Choroid plexus epithelial cell (primary cell): ENCODE measurements around the gene CPLX1.
"Not testable (repeated sequence)": the region's sequence is repeated elsewhere in the genome, so short reads cannot be mapped to it uniquely, and the experiment has no call there.

Experiments
- DNase-seq: peaks from one replicate; pipeline ENCODE4 v3.0.0-alpha.2; 2010; ENCODE audit warnings: low read depth
- H3K4me3 ChIP-seq: 2 replicates; pipeline ENCODE4 v1.5.1; 2011; ENCODE audit warnings: low read depth, mild to moderate bottlenecking, control low read depth, low read length, moderate library complexity
- TF ChIP-seq, protein P1 (sequence below): conservative IDR thresholded peaks from 2 replicates; pipeline ENCODE4 v1.5.1; 2011; ENCODE audit warnings: low read depth, mild to moderate bottlenecking, control low read depth, inconsistent platforms, low read length, moderate library complexity

Gene CPLX1

DNA sequence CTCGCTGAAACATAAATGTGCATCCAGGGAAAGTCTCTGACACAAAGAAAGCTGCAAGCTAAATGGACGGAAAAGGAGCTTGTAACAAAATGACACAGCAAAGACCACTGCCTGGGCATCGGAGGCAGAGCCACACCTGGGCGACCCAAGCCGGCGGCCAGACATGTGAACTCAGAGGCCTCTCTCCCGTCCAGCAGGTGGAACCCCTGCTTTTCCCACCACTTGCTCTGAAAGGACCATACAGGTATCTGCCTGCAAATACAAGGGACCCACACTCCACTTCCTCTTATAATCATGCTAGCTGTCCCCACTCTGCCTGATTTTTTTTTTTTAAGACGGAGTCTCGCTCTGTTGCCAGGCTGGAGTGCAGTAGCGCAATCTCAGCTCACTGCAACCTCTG is 12.0 kb downstream of the CPLX1 start:
- DNase-seq, result no peak
- H3K4me3 ChIP-seq, result no peak overlapping the region
- TF ChIP-seq, protein P1, sequence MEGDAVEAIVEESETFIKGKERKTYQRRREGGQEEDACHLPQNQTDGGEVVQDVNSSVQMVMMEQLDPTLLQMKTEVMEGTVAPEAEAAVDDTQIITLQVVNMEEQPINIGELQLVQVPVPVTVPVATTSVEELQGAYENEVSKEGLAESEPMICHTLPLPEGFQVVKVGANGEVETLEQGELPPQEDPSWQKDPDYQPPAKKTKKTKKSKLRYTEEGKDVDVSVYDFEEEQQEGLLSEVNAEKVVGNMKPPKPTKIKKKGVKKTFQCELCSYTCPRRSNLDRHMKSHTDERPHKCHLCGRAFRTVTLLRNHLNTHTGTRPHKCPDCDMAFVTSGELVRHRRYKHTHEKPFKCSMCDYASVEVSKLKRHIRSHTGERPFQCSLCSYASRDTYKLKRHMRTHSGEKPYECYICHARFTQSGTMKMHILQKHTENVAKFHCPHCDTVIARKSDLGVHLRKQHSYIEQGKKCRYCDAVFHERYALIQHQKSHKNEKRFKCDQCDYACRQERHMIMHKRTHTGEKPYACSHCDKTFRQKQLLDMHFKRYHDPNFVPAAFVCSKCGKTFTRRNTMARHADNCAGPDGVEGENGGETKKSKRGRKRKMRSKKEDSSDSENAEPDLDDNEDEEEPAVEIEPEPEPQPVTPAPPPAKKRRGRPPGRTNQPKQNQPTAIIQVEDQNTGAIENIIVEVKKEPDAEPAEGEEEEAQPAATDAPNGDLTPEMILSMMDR, result no peak

DNA sequence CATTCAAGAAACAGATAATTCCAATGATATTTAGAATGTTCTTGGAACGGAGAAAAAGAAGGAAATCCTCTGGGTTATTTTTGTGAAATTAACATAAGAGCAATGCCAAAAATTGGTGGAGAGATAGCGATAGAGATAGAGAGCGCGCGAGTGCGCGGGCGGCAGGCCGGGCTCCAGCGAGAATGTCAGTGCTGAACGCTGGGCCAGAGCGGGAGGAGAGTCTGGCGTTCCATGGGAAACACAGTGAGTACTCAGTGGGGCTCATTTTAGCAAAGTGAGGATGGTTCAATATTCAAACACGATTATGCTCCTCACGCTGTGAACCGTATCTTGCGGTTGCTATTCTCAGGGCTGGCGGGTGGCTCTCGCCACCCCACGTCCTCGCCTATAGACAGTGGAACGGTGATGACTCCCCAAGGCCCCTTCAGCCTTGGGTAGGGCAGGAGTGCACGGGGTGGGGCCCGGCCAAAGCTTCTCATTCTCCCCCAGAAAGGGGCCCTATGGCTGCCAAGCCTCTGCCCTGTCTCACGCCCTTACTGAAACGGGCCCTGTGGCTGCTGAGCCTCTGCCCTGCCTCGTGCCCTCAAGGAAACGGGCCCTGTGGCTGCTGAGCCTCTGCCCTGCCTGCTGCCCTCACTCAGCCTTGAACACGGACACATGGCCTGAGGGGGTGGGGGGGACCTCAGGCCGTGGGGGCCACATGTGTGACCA is 16.9 kb downstream of the CPLX1 start:
- TF ChIP-seq, protein P1, result no peak
- no peak for DNase-seq
- no peak overlapping the region for H3K4me3 ChIP-seq

DNA sequence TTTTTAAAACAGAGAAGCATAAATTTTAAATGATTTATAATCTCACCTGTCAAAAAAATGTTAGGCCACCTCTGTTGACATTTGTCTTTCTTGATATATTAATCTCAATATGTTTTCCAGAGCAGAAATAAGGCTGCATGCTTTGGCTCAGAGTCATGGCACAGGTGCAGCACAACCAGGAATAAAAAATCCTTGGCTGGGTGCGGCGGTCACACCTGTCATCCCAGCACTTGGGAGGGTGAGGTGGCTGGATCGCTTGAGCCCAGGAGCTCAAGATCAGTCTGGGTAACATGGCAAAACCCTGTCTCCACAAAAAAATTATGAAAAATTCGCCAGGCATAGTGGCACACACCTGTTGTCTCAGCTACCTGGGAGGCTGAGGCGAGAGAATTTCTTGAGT is 18.1 kb downstream of the CPLX1 start:
- DNase-seq, result no peak
- no peak overlapping the region for H3K4me3 ChIP-seq
- TF ChIP-seq, protein P1, result no peak

DNA sequence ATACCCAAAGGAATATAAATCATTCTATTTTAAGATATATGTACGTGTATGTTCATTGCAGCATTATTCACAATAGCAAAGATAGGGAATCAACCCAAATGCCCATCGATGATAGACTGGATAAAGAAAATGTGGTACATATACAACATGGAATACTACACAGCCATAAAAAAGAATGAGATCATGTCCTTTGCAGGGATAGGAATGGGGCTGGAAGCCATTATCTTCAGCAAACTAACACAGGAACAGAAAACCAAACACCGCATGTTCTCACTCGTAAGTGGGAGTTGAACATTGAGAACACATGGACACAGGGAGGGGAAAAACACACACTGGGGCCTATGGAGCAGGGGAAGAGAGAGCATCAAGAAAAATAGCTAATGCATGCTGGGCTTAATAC is 18.9 kb downstream of the CPLX1 start:
- not testable (repeated sequence) for DNase-seq, H3K4me3 ChIP-seq

DNA sequence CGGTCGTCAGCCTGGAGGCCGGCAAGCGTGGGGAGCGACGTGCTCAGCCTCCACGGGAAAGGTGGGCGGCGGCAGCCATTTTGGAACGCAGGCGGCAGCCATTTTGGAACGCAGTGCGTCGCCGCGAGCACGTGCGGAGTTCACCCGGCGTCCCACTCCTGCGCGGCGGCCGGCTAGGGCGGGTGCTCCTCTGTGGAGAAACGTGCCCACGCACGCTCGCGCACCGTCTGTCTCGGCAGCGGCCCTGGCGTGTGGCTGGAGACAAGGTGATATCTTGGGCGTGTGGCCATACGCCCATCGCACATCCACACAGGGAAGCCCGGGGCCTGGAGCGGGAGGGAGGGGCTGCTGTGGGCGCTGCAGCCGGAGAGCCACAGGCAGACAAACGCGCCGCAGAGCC is 21.1 kb downstream of the CPLX1 start:
- DNase-seq, result no peak
- no peak overlapping the region for H3K4me3 ChIP-seq

DNA sequence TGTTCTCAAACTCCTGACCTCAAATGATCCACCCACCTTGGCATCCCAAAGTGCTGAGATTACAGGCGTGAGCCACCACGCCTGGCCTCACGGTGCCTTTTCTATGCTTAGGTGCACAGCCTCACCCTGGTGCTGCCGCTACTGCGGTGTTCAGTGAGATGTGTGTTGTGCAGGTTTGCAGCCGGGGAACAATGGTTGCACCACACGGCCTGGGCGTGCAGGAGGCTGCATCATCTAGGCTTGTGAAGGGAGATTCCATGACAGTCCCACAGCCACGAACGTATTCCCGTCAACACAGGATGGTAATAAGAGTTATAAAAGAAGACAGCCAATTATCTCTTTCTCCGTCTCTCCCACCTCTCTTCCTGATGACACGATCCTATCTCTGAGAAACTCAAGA is 22.0 kb downstream of the CPLX1 start:
- H3K4me3 ChIP-seq, result no peak overlapping the region

More for the DNA sequence above, 21.1 kb downstream of the CPLX1 start:
- TF ChIP-seq, protein P1, result no peak

DNA sequence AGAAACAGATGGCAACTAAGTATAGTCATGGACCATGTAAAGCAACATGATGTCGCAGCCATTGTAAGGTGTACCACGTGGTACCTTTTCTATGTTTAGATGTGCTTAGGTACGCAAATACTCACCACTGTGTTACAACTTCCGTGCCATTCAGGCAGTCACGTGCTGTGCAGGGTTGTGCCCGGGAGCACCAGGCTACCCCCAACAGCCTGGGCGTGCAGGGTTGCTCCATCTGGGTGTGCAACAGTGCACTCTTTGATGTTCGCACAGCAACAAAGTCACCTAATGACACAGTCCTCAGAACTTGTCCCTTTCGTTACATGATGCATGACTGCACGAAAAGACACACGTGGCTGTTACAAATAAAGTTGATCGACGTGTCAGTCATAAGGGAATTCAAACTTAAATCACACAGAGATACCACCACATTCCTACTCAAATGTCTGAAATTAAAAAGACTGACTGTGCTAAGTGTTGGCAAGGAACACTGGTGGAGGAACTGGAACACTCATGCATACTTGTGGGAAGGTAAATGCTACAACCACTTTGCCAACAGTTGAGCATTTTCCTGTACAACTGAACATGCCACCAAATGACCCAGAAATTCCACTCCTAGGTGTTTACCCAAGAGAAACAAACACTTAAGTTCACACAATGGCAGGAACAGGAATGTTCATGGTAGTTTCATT is 24.3 kb downstream of the CPLX1 start:
- no peak overlapping the region for H3K4me3 ChIP-seq
- TF ChIP-seq, protein P1, result no peak
- DNase-seq, result no peak

More for the DNA sequence above, 22.0 kb downstream of the CPLX1 start:
- TF ChIP-seq, protein P1, result no peak
- DNase-seq, result no peak
